GM12878 (cell line): Measurements from ENCODE around the gene COL5A1. TPM values are rescaled to one million over a fixed set of nuclear protein-coding genes. Genes with fewer than 3 reads are reported as not detected.

ENCODE experiments used
- ATAC-seq: fragments of 200-7000 bp; cut with Tn5 transposase; 3 replicates; pipeline ENCODE4 v1.9.1; 2020; ENCODE audit warnings: mild to moderate bottlenecking, moderate library complexity
- BruUV-seq: library from RNA; stranded (reverse); fragments of 400-500 nt; replicated peaks from 2 replicates; lab custom pipeline; 2021; lab: Mats Ljungman, UMichigan
- CTCF ChIA-PET: fragments of 300-600 bp; sonication (Branson Sonifier 250); formaldehyde crosslinking; extraction: SDS; loops from one replicate; lab custom pipeline; 2021; ENCODE audit warnings: inconsistent platforms; lab: Yijun Ruan, JAX
- POLR2A ChIA-PET: fragments of 350-600 bp; formaldehyde crosslinking; extraction: SDS; loops from one replicate; lab custom pipeline; 2021; ENCODE audit warnings: inconsistent platforms; lab: Charles Lee
- RAD21 ChIA-PET: fragments of 300-600 bp; sonication (Branson Sonifier 250); formaldehyde crosslinking; loops from one replicate; lab custom pipeline; 2023; ENCODE audit warnings: antibody characterized with exemption; ENCODE audit not compliant: unreplicated experiment; lab: Charles Lee
- SMC1A ChIA-PET: fragments of 300-600 bp; sonication (Branson Sonifier 250); formaldehyde crosslinking; loops from one replicate; lab custom pipeline; 2023; ENCODE audit not compliant: unreplicated experiment, uncharacterized antibody; lab: Charles Lee
- DNase-seq: peaks from one replicate; pipeline ENCODE4 v3.0.0-alpha.2; 2011; ENCODE audit warnings: low read depth, low spot score
- FAIRE-seq: peaks from 3 replicates; lab custom pipeline; 2011; peaks lifted over from hg19 to GRCh38; lab: Jason Lieb, UNC
- H2AFZ ChIP-seq: 2 replicates; pipeline ENCODE4 v1.6.0; 2011; ENCODE audit warnings: low read depth, low read length, control low read depth; ENCODE audit not compliant: control insufficient read depth
- H3K27ac ChIP-seq: 2 replicates; pipeline ENCODE4 v1.5.1; 2011; ENCODE audit warnings: control low read depth; ENCODE audit not compliant: control insufficient read depth, insufficient read depth
- H3K27me3 ChIP-seq, 2 experiments: replicated peaks in 1 of 2; 2 replicates each; pipeline versions ENCODE4 v1.6.0 to v1.6.1; 2011; ENCODE audit warnings: low read length in 1 of 2; ENCODE audit not compliant: control insufficient read depth in 2 of 2, insufficient read depth in 2 of 2
- H3K36me3 ChIP-seq, 2 experiments: 2 replicates each; pipeline ENCODE4 v1.5.1; 2011; ENCODE audit warnings: low read length in 1 of 2; ENCODE audit not compliant: control insufficient read depth in 2 of 2, insufficient read depth in 2 of 2
- H3K4me1 ChIP-seq: 2 replicates; pipeline ENCODE4 v1.6.1; 2011; ENCODE audit warnings: mild to moderate bottlenecking, low read length, moderate library complexity, mixed read lengths; ENCODE audit not compliant: control insufficient read depth, insufficient read depth
- H3K4me2 ChIP-seq: 2 replicates; pipeline ENCODE4 v1.6.0; 2011; ENCODE audit warnings: control low read depth; ENCODE audit not compliant: control insufficient read depth, insufficient read depth
- H3K4me3 ChIP-seq: fragments of 200-600 bp; sonication (generic); 2 replicates; pipeline ENCODE4 v1.5.1; 2016
- H3K79me2 ChIP-seq: 2 replicates; pipeline ENCODE4 v1.6.0; 2011; ENCODE audit warnings: low read length; ENCODE audit not compliant: control insufficient read depth, insufficient read depth
- H3K9ac ChIP-seq: 2 replicates; pipeline ENCODE4 v1.8.0; 2011; ENCODE audit warnings: low read length, control low read depth, mixed read lengths; ENCODE audit not compliant: control insufficient read depth, insufficient read depth
- H3K9me3 ChIP-seq: replicated peaks from 3 replicates; pipeline ENCODE4 v1.5.1; 2011; ENCODE audit warnings: mild to moderate bottlenecking, low read length; ENCODE audit not compliant: control insufficient read depth, insufficient read depth
- H4K20me1 ChIP-seq: 2 replicates; pipeline ENCODE4 v1.6.0; 2011; ENCODE audit not compliant: control insufficient read depth, insufficient read depth
- CHD4 ChIP-seq: fragments of 200-600 bp; sonication (generic); IDR thresholded peaks from 2 replicates; pipeline ENCODE4 v1.6.1; 2016; ENCODE audit warnings: mild to moderate bottlenecking
- EGR1 ChIP-seq, 2 experiments: IDR thresholded peaks; 1 replicate in 1 of 2; 2 replicates in 1 of 2; pipeline ENCODE4 v1.6.1; 2011 to 2012; ENCODE audit warnings: low read depth in 2 of 2, low read length in 2 of 2, borderline replicate concordance in 1 of 2, mild to moderate bottlenecking in 1 of 2, moderate library complexity in 1 of 2
- KLF5 ChIP-seq: fragments of 450-650 bp; IDR thresholded peaks from 2 replicates; pipeline ENCODE4 v1.6.1; 2014; ENCODE audit warnings: mild to moderate bottlenecking; ENCODE audit not compliant: partially characterized antibody
- MTA3 ChIP-seq: IDR thresholded peaks from 2 replicates; pipeline ENCODE4 v1.6.1; 2012; ENCODE audit warnings: low read length, inconsistent platforms, borderline replicate concordance
- NR2C1 ChIP-seq: fragments of 450-650 bp; IDR thresholded peaks from 2 replicates; pipeline ENCODE4 v1.6.1; 2017; ENCODE audit warnings: antibody characterized with exemption, mild to moderate bottlenecking, moderate library complexity
- NR2C2 ChIP-seq: IDR thresholded peaks from 2 replicates; pipeline ENCODE4 v1.6.1; 2011; ENCODE audit warnings: borderline replicate concordance, low read depth; ENCODE audit not compliant: control insufficient read depth, insufficient read length
- RAD51 ChIP-seq: fragments of 450-650 bp; IDR thresholded peaks from 2 replicates; pipeline ENCODE4 v1.6.1; 2016; ENCODE audit warnings: moderate library complexity, mild to moderate bottlenecking, inconsistent platforms
- RB1 ChIP-seq: fragments of 450-650 bp; formaldehyde crosslinking; IDR thresholded peaks from 2 replicates; pipeline ENCODE4 v1.6.1; 2017; ENCODE audit warnings: mild to moderate bottlenecking, borderline replicate concordance
- RUNX3 ChIP-seq: IDR thresholded peaks from 2 replicates; pipeline ENCODE4 v1.6.1; 2012; ENCODE audit warnings: low read length, inconsistent platforms
- SMC3 ChIP-seq: IDR thresholded peaks from 2 replicates; pipeline ENCODE4 v1.6.1; 2011; ENCODE audit warnings: low read length, improper control_type of control experiment, borderline replicate concordance
- SREBF2 ChIP-seq: IDR thresholded peaks from 2 replicates; pipeline ENCODE4 v1.6.1; 2012; ENCODE audit warnings: mild to moderate bottlenecking, low read length
- SUPT20H ChIP-seq: IDR thresholded peaks from 2 replicates; pipeline ENCODE4 v1.6.1; 2011; ENCODE audit warnings: low read depth, mild to moderate bottlenecking, low read length, moderate library complexity, borderline replicate concordance; ENCODE audit not compliant: control insufficient read depth
- TCF7 ChIP-seq: IDR thresholded peaks from 2 replicates; pipeline ENCODE4 v1.6.1; 2014; ENCODE audit warnings: antibody characterized with exemption, borderline replicate concordance
- ZZZ3 ChIP-seq: IDR thresholded peaks from 2 replicates; pipeline ENCODE4 v1.6.1; 2011; ENCODE audit warnings: low read depth; ENCODE audit not compliant: control insufficient read depth, insufficient read length
- WGBS: methylation state at CpG from one replicate; pipeline ENCODE4 v1.1.6; 2016; ENCODE audit warnings: low lambda C conversion rate; ENCODE audit not compliant: insufficient replicate concordance, insufficient coverage; ENCODE audit errors: missing lambda C conversion rate; 5-methylcytosine and 5-hydroxymethylcytosine counted together
- in situ Hi-C: fragments of 300-500 bp; cut with MboI; formaldehyde crosslinking; loops from 9 replicates; pipeline ENCODE4 v1.14.3; 2018; ENCODE audit warnings: mixed read lengths
- intact Hi-C: fragments of 100-400 bp; cut with micrococcal nuclease; formaldehyde crosslinking; loops from one replicate; pipeline ENCODE4 v1.14.2; 2022; ENCODE audit not compliant: unreplicated experiment
- polyA plus RNA-seq, 11 experiments: library from polyadenylated mRNA; depleted of rRNA in 4 of 11; unstranded in 6 of 11; stranded (reverse) in 5 of 11; fragments of >200 nt; fragmentation: Nextera tagmentation in 4 of 11; fragmentation: Illumina TruSeq in 1 of 11; extraction: Ambion mirVana in 4 of 11; extraction: Trizol in 1 of 11; gene quantifications; 1 replicate in 1 of 11; 2 replicates in 10 of 11; pipeline versions ENCODE4 v1.2.1 to v1.2.3, GENCODE V29; 2011 to 2016; ENCODE audit warnings: inconsistent platforms in 2 of 11, missing spikeins in 2 of 11, low read depth in 1 of 11
- total RNA-seq, 4 experiments: library from RNA; depleted of rRNA in 3 of 4; stranded (reverse); fragments of >200 nt in 3 of 4; fragmentation: Illumina TruSeq in 1 of 4; extraction: Trizol in 1 of 4; gene quantifications; 2 replicates each; pipeline versions ENCODE4 v1.2.1 to v1.2.3, GENCODE V29; 2013 to 2021

COL5A1 gene
- total and polyA plus RNA-seq, 10 of the 15 experiments (the other 5 are each of a cell fraction or from before 2014, with no cell fraction given): under 0.01 to 0.15 (median 0.13) TPM; not detected in 4

DNA sequence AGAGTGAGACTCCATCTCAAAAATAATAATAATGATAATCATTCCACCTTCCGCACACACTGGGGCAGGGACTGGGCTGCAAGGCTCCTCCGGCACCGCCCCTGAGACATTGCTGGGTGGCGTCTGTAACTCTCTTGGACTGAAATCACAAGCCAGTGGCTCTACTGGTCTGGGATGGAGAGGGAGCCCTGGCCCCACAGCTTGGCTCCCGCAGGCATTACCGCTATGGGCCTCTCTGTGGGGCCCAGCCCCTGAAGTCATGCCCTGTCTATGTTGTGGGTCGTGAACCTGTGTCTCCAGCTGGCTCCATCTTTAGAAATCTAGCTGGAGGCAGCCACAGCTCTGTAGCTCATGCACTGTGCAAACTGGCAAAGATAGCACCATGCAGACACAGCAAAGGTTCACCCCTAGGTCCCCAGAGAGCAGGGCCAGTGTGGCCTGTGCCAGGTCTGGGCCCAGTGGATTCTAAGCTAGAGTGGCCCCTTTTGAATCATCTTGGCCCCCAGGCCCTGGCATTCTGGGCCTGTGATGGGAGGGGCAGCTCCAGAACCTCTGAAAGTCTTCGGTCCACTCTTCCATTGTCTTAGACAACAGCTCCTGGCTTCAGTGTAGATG is 36.1 kb upstream of the COL5A1 start:
- intact Hi-C loops (no loop called here), in situ Hi-C loops (no loop called here)
- FAIRE-seq (no peak), DNase-seq (no peak), ATAC-seq (no peak)
- CTCF ChIA-PET: no interaction called here
- Histone ChIP-seq H3K27me3 (no peaks in the 10 kb centered on the region), H3K9me3 (no peaks in the 10 kb centered on the region), H3K9ac (no peak overlapping the region), H3K4me3 (no peak overlapping the region), H2AFZ (no peak overlapping the region), H3K27ac (no peak overlapping the region), H4K20me1 (no peaks in the 10 kb centered on the region), H3K36me3 (no peaks in the 10 kb centered on the region), H3K4me1 (no peaks in the 10 kb centered on the region), H3K4me2 (no peak overlapping the region), H3K79me2 (no peaks in the 10 kb centered on the region)
- SMC1A ChIA-PET: no interaction called here
- RAD21 ChIA-PET: no interaction called here
- 37% methylated on average over 8 of the region's 8 CpGs for WGBS
- TF ChIP-seq MTA3 (no peak), RUNX3 (no peak), RAD51 (no peak), KLF5 (no peak), EGR1 (IDR thresholded peaks at IDR 0.05; ENCODE audit: borderline replicate concordance in 1 of 2, low read depth in 2 of 2, low read length in 2 of 2) (no peak), SREBF2 (no peak), ZZZ3 (no peak), SMC3 (no peak), TCF7 (no peak), CHD4 (no peak), NR2C1 (no peak), SUPT20H (no peak), RB1 (no peak), NR2C2 (no peak)
- no TSS peak for BruUV-seq
- POLR2A ChIA-PET: no interaction called here
